Peyer's patch (tissue), 4 donors: ENCODE data around the gene ADGRB3.

ENCODE experiments used
- POLR2A ChIP-seq, 2 donors: fragments of 450-650 bp; IDR thresholded peaks; one replicate each; pipeline ENCODE4 v1.5.1; 2017; ENCODE audit warnings: antibody characterized with exemption in 2 of 2, mild to moderate bottlenecking in 2 of 2, moderate library complexity in 2 of 2
- TF ChIP-seq, protein P1 (sequence below), 6 experiments: fragments of 450-650 bp in 4 of 6; fragments of 200-600 bp in 2 of 6; sonication (generic) in 1 of 6; IDR thresholded peaks; one replicate each; pipeline ENCODE4 v1.5.1; 2017 to 2019; ENCODE audit warnings: antibody characterized with exemption in 6 of 6, mild to moderate bottlenecking in 3 of 6, moderate library complexity in 1 of 6

DNA sequence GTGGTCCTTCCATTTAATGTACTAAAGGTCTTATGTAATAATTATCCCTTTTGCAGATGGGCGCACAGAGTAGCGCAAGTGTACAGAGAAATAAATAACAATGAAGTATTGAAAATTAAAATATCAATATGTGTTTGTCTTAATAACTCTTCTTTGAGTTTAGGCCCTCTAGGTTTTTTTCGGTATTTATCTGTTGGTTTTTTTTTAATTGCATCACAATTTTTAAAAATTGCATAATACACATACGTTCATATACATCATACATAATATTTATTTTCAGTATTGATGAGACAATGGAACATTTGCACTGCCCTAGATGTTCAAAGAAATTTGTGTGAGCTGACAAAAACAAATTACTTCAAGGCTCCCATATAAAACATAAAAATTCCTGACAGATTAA lies 15.1 kb downstream of the ADGRB3 start:
- TF ChIP-seq, protein P1, sequence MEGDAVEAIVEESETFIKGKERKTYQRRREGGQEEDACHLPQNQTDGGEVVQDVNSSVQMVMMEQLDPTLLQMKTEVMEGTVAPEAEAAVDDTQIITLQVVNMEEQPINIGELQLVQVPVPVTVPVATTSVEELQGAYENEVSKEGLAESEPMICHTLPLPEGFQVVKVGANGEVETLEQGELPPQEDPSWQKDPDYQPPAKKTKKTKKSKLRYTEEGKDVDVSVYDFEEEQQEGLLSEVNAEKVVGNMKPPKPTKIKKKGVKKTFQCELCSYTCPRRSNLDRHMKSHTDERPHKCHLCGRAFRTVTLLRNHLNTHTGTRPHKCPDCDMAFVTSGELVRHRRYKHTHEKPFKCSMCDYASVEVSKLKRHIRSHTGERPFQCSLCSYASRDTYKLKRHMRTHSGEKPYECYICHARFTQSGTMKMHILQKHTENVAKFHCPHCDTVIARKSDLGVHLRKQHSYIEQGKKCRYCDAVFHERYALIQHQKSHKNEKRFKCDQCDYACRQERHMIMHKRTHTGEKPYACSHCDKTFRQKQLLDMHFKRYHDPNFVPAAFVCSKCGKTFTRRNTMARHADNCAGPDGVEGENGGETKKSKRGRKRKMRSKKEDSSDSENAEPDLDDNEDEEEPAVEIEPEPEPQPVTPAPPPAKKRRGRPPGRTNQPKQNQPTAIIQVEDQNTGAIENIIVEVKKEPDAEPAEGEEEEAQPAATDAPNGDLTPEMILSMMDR (IDR thresholded peaks at IDR 0.05) = no peak
- TF ChIP-seq POLR2A (IDR thresholded peaks at IDR 0.05) = no peak
